ENCODE data around the gene ATXN7L1.

ATXN7L1 gene

DNA sequence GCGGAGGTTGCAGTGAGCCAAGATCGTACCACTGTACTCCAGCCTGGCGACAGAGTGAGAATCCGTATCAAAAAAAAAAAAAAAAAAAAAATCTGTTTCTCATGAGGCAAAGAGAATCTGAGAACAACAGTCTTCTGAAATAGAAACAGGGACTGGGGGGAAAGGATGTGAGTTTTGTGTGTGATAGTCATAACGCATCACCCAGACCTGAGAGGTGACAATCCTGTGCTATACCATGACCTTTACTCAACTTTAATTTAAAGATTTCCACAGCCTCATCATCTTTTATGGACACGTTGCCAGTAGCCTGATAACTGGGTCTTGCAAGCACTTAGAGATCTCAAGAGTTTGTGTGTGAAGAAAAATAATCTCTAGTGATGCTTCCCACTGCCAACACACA, 2.3 kb downstream of the ATXN7L1 start:
- WGBS, 2 donors (ENCODE audit: extremely low coverage in 2 of 2, insufficient read length in 2 of 2, insufficient replicate concordance in 1 of 2), result no CpG with 5 or more reads among the region's 6 CpGs
- DNase-seq (ENCODE audit: low spot score), result no peak
- H2BK15ac ChIP-seq (ENCODE audit: low read length), result no peak overlapping the region
- no peak overlapping the region for H3K4me3 ChIP-seq (ENCODE audit: low read length in 2 of 2)
- H2BK5ac ChIP-seq (ENCODE audit: low read length), result no peak overlapping the region
- H3K27ac ChIP-seq (replicated peaks; ENCODE audit: low read length), result no peak overlapping the region
- H3K9ac ChIP-seq (ENCODE audit: low read depth, low read length, poor library complexity), result no peak overlapping the region
- peaks cover 1 to 23% of the 10 kb centered on the region in 2 donors for H3K36me3 ChIP-seq (replicated peaks in 1 of 2; ENCODE audit: control insufficient read depth in 2 of 2, insufficient read depth in 2 of 2, low read length in 2 of 2)
- H4K91ac ChIP-seq (ENCODE audit: low read depth, low read length, poor library complexity), result no peak overlapping the region
- H3K79me1 ChIP-seq (ENCODE audit: low read depth, low read length), result no peaks in the 10 kb centered on the region
- no peak overlapping the region for H3K14ac ChIP-seq (ENCODE audit: low read length)
- H3K9me3 ChIP-seq (replicated peaks in 1 of 2; ENCODE audit: control insufficient read depth in 2 of 2, insufficient read depth in 1 of 2, low read depth in 1 of 2, low read length in 2 of 2), result no peaks in the 10 kb centered on the region
- H2BK12ac ChIP-seq (ENCODE audit: low read length), result no peak overlapping the region
- no peak overlapping the region for H3K4ac ChIP-seq (ENCODE audit: low read length)
- peaks cover 0 to 8% (median 0%) of the 10 kb centered on the region in 3 experiments for H3K27me3 ChIP-seq (ENCODE audit: control insufficient read depth in 3 of 3, insufficient read depth in 3 of 3, low read depth in 1 of 3, low read length in 3 of 3)
- no peak overlapping the region for H2AK5ac ChIP-seq (ENCODE audit: low read depth, low read length)
- H3K4me2 ChIP-seq (ENCODE audit: insufficient read depth, low read length, poor library complexity, severe bottlenecking), result no peak overlapping the region
- no peak overlapping the region for H3K18ac ChIP-seq (ENCODE audit: low read length)
- H2BK120ac ChIP-seq (ENCODE audit: low read depth, low read length), result no peak overlapping the region
- peaks cover 8 to 13% of the 10 kb centered on the region in 2 donors for H3K4me1 ChIP-seq (ENCODE audit: control insufficient read depth in 2 of 2, insufficient read depth in 1 of 2, low read depth in 1 of 2, low read length in 2 of 2)
- no peak overlapping the region for H3K23ac ChIP-seq (ENCODE audit: low read depth, low read length, poor library complexity)
- no peak overlapping the region for H2AFZ ChIP-seq (ENCODE audit: low read length)
- H4K8ac ChIP-seq (ENCODE audit: low read depth, low read length), result no peak overlapping the region

DNA sequence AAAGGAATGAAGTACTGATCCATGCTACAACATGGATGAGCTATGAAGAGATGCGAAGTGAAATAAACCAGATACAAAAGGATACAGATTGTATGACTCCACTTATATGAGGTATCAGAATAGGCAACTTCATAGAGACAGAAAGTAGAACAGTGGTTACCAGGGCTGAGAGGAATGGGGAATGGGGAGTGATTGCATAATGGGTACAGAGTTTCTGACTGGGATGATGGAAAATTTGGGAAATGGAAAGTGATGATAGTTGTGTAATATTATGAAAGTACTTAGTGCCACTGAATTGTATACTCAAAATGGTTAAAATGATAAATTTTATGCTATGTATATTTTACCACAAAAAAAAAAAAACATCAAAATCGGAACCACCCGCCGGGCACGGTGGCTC, 3.9 kb downstream of the ATXN7L1 start:
- Histone ChIP-seq H2BK12ac (ENCODE audit: low read length) (no peak overlapping the region), H2BK15ac (ENCODE audit: low read length) (no peak overlapping the region), H3K4me2 (ENCODE audit: insufficient read depth, low read length, poor library complexity, severe bottlenecking) (no peak overlapping the region), H2AK5ac (ENCODE audit: low read depth, low read length) (no peak overlapping the region), H3K4me3 (ENCODE audit: low read length in 2 of 2) (no peak overlapping the region), H3K14ac (ENCODE audit: low read length) (no peak overlapping the region), H4K91ac (ENCODE audit: low read depth, low read length, poor library complexity) (no peak overlapping the region), H3K4me1 (ENCODE audit: control insufficient read depth in 2 of 2, insufficient read depth in 1 of 2, low read depth in 1 of 2, low read length in 2 of 2) (peaks cover 3% of the 10 kb centered on the region in 2 donors), H3K4ac (ENCODE audit: low read length) (no peak overlapping the region), H3K36me3 (replicated peaks in 1 of 2; ENCODE audit: control insufficient read depth in 2 of 2, insufficient read depth in 2 of 2, low read length in 2 of 2) (peaks cover 1 to 29% of the 10 kb centered on the region in 2 donors), H2BK120ac (ENCODE audit: low read depth, low read length) (no peak overlapping the region), H3K79me1 (ENCODE audit: low read depth, low read length) (no peaks in the 10 kb centered on the region), H3K18ac (ENCODE audit: low read length) (no peak overlapping the region), H3K9me3 (replicated peaks in 1 of 2; ENCODE audit: control insufficient read depth in 2 of 2, insufficient read depth in 1 of 2, low read depth in 1 of 2, low read length in 2 of 2) (no peaks in the 10 kb centered on the region), H4K8ac (ENCODE audit: low read depth, low read length) (no peak overlapping the region), H3K27ac (replicated peaks; ENCODE audit: low read length) (no peak overlapping the region), H2AFZ (ENCODE audit: low read length) (no peak overlapping the region), H2BK5ac (ENCODE audit: low read length) (no peak overlapping the region), H3K9ac (ENCODE audit: low read depth, low read length, poor library complexity) (no peak overlapping the region), H3K23ac (ENCODE audit: low read depth, low read length, poor library complexity) (no peak overlapping the region), H3K27me3 (ENCODE audit: control insufficient read depth in 3 of 3, insufficient read depth in 3 of 3, low read depth in 1 of 3, low read length in 3 of 3) (no peaks in the 10 kb centered on the region)
- DNase-seq (ENCODE audit: low spot score), result no peak
- WGBS, 2 donors (ENCODE audit: extremely low coverage in 2 of 2, insufficient read length in 2 of 2, insufficient replicate concordance in 1 of 2), result no CpG with 5 or more reads among the region's 5 CpGs

DNA sequence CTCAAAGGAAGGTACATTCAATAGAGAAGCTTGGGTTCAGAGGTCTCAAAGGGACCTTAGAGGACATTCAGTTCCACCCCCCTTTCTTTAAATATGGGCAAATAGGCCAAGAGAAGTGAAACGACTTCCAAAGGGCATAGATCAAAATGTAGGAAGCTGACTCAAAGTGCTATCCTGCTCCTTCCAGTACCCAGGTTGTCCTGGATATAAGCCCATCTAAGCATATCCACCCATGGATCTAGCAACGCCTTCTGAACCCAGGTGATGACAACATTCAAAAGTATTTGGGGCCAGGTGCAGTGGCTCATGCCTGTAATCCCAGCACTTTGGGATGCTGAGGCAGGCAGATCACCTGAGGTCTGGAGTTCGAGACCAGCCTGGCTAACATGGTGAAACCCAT, 5.3 kb downstream of the ATXN7L1 start:
- Histone ChIP-seq H4K91ac (ENCODE audit: low read depth, low read length, poor library complexity) (no peak overlapping the region), H3K4ac (ENCODE audit: low read length) (no peak overlapping the region), H3K4me1 (ENCODE audit: control insufficient read depth in 2 of 2, insufficient read depth in 1 of 2, low read depth in 1 of 2, low read length in 2 of 2) (peaks cover 3% of the 10 kb centered on the region in 2 donors), H4K8ac (ENCODE audit: low read depth, low read length) (no peak overlapping the region), H2BK5ac (ENCODE audit: low read length) (no peak overlapping the region), H3K4me3 (ENCODE audit: low read length in 2 of 2) (no peak overlapping the region), H3K36me3 (replicated peaks in 1 of 2; ENCODE audit: control insufficient read depth in 2 of 2, insufficient read depth in 2 of 2, low read length in 2 of 2) (peaks cover 3 to 29% of the 10 kb centered on the region in 2 donors), H2BK15ac (ENCODE audit: low read length) (no peak overlapping the region), H3K27me3 (ENCODE audit: control insufficient read depth in 3 of 3, insufficient read depth in 3 of 3, low read depth in 1 of 3, low read length in 3 of 3) (no peaks in the 10 kb centered on the region), H2AK5ac (ENCODE audit: low read depth, low read length) (no peak overlapping the region), H3K27ac (replicated peaks; ENCODE audit: low read length) (no peak overlapping the region), H3K14ac (ENCODE audit: low read length) (no peak overlapping the region), H2BK120ac (ENCODE audit: low read depth, low read length) (no peak overlapping the region), H3K9ac (ENCODE audit: low read depth, low read length, poor library complexity) (no peak overlapping the region), H3K79me1 (ENCODE audit: low read depth, low read length) (no peaks in the 10 kb centered on the region), H3K4me2 (ENCODE audit: insufficient read depth, low read length, poor library complexity, severe bottlenecking) (no peak overlapping the region), H2AFZ (ENCODE audit: low read length) (no peak overlapping the region), H3K9me3 (replicated peaks in 1 of 2; ENCODE audit: control insufficient read depth in 2 of 2, insufficient read depth in 1 of 2, low read depth in 1 of 2, low read length in 2 of 2) (no peaks in the 10 kb centered on the region), H3K18ac (ENCODE audit: low read length) (no peak overlapping the region), H2BK12ac (ENCODE audit: low read length) (no peak overlapping the region), H3K23ac (ENCODE audit: low read depth, low read length, poor library complexity) (no peak overlapping the region)
- DNase-seq (ENCODE audit: low spot score), result no peak
- no CpG with 5 or more reads among the region's 3 CpGs for WGBS, 2 donors (ENCODE audit: extremely low coverage in 2 of 2, insufficient read length in 2 of 2, insufficient replicate concordance in 1 of 2)

DNA sequence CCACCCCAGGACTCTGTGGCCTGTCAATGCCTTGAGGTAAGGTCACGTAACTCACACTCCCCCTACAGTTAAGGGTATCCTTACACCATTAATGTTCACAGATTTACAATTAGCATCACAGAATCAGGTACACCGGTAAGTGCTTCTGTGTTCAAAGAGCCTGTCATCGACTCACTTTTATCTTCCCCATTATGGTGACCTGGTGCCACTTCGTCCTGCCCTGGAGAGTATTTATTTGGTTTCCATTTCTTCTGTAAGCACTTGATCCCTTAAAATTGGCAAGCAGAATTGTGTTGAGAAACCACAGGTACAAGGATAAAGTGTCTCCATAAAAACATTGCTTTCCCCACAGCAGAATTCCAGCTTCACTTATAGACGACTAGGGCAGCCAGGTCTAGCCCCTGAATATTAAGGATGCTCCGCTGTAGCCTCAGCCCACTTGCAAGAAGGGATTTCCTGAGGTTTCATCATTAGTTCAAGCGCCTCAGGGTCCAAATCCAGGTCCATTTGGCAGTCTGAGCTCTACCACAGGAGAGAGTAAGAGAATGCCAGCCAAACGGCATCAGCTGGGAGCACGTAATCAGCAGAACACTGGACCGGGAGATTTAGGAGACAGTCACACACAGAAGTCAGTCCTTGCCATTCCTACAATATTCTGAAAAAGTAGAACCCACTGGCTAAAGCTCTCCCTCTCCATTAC, 10.1 kb downstream of the ATXN7L1 start:
- H2BK5ac ChIP-seq (ENCODE audit: low read length), result no peak overlapping the region
- H3K14ac ChIP-seq (ENCODE audit: low read length), result no peak overlapping the region
- no peaks in the 10 kb centered on the region for H3K27me3 ChIP-seq (ENCODE audit: control insufficient read depth in 3 of 3, insufficient read depth in 3 of 3, low read depth in 1 of 3, low read length in 3 of 3)
- H2BK12ac ChIP-seq (ENCODE audit: low read length), result no peak overlapping the region
- DNase-seq (ENCODE audit: low spot score), result no peak
- H4K8ac ChIP-seq (ENCODE audit: low read depth, low read length), result no peak overlapping the region
- H3K79me1 ChIP-seq (ENCODE audit: low read depth, low read length), result no peaks in the 10 kb centered on the region
- no peak overlapping the region for H3K4ac ChIP-seq (ENCODE audit: low read length)
- no peak overlapping the region for H3K18ac ChIP-seq (ENCODE audit: low read length)
- H3K4me2 ChIP-seq (ENCODE audit: insufficient read depth, low read length, poor library complexity, severe bottlenecking), result no peak overlapping the region
- H3K4me3 ChIP-seq (ENCODE audit: low read length in 2 of 2), result no peak overlapping the region
- H2BK15ac ChIP-seq (ENCODE audit: low read length), result no peak overlapping the region
- H3K36me3 ChIP-seq (replicated peaks in 1 of 2; ENCODE audit: control insufficient read depth in 2 of 2, insufficient read depth in 2 of 2, low read length in 2 of 2), result peaks cover 3 to 12% of the 10 kb centered on the region in 2 donors
- H3K4me1 ChIP-seq (ENCODE audit: control insufficient read depth in 2 of 2, insufficient read depth in 1 of 2, low read depth in 1 of 2, low read length in 2 of 2), result peaks cover 0 to 6% of the 10 kb centered on the region in 2 donors
- H3K27ac ChIP-seq (replicated peaks; ENCODE audit: low read length), result no peak overlapping the region
- H4K91ac ChIP-seq (ENCODE audit: low read depth, low read length, poor library complexity), result no peak overlapping the region
- H3K9ac ChIP-seq (ENCODE audit: low read depth, low read length, poor library complexity), result no peak overlapping the region
- no peak overlapping the region for H2AFZ ChIP-seq (ENCODE audit: low read length)
- WGBS, 2 donors (ENCODE audit: extremely low coverage in 2 of 2, insufficient read length in 2 of 2, insufficient replicate concordance in 1 of 2), result no CpG with 5 or more reads among the region's 10 CpGs
- H3K9me3 ChIP-seq (replicated peaks in 1 of 2; ENCODE audit: control insufficient read depth in 2 of 2, insufficient read depth in 1 of 2, low read depth in 1 of 2, low read length in 2 of 2), result no peaks in the 10 kb centered on the region
- H3K23ac ChIP-seq (ENCODE audit: low read depth, low read length, poor library complexity), result no peak overlapping the region
- H2BK120ac ChIP-seq (ENCODE audit: low read depth, low read length), result no peak overlapping the region
- H2AK5ac ChIP-seq (ENCODE audit: low read depth, low read length), result no peak overlapping the region

All from neuronal stem cell (in vitro differentiated cells).